GM18867 (cell line): ENCODE results near the gene LRP6.
"Not testable (repeated sequence)": the region's sequence is repeated elsewhere in the genome, so short reads cannot be mapped to it uniquely, and the experiment has no call there.

ENCODE experiments used
- ATAC-seq: cut with Tn5 transposase; IDR thresholded peaks from one replicate; pipeline ENCODE4 v1.9.1; 2021; ENCODE audit warnings: mild to moderate bottlenecking, moderate library complexity; ENCODE audit not compliant: unreplicated experiment

LRP6 gene

GRCh38 chr12:12127304-12127703, 139.5 kb downstream of the LRP6 start:
- no peak for ATAC-seq

DNA sequence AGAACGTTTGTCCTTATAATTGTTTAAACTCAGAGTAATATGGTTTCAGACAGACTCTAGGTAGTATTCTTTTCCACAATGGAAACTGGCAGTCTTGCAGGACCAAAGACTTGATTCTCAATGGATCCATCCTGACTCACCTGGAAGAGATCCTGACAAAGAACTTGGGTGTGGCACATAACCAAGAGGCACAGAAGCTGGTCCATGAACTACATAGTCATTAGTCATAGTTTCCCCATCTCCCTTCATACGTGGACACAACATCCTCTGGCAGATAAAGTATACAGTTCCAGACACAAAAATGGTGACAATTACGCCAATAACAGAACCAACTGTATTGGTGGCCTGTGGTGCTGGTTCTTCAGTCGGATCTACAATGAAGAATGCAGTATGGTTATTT, 140.3 kb downstream of the LRP6 start:
- no peak for ATAC-seq

GRCh38 chr12:12123036-12123604, 143.7 kb downstream of the LRP6 start:
- no peak for ATAC-seq

- no peak for ATAC-seq
These were observed 145.8 kb downstream of the LRP6 start for GRCh38 chr12:12121061-12121460.

DNA sequence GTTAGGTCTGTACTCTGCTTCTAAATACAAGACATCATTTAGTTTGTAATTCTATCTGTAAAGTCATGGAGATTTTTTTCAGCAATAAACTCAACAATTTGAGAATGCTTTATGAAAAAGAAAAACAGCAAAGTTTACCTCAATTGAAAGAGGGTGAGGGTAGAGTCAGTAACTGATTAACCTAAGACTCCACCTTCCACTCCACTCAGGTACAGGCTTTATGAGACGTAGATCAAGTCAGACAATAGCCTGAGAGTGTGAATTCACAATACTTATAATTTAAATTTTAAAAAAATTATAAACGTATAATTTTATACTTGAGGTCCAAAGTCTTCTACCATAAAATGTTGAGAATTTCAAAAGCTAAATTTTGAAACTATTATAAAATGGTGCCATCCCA, 150.2 kb downstream of the LRP6 start:
- no peak for ATAC-seq

GRCh38 chr12:12115514-12115913, 151.3 kb downstream of the LRP6 start:
- no peak for ATAC-seq

GRCh38 chr12:12110923-12111555, 155.8 kb downstream of the LRP6 start:
- ATAC-seq: not testable (repeated sequence)

DNA sequence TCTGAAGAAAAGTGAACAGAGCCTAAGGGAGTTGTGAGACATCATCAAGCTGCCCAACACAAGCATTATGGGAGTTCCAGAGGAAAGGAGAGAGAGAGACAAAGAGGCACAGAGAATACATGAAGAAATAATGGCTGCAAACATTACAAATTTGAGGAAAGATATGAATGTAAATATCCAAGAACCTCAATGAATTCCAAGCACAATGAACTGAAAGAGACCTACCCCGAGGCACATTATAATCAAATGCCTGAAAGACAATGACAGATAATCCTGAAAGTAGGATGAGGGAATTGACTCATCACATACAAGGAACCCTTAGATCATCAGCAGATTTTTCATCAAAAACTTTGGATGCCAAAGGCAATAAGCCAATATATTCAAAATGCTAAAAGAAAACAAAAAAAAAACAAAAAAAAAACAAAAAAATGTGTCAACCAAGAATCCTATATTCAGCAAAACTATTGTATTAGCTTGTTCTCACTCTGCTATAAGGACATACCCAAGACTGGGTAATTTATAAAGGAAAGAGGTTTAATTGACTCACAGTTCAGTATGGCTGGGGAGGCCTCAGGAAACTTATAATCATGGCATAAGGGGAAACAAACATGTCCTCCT, 158.3 kb downstream of the LRP6 start:
- ATAC-seq: no peak

DNA sequence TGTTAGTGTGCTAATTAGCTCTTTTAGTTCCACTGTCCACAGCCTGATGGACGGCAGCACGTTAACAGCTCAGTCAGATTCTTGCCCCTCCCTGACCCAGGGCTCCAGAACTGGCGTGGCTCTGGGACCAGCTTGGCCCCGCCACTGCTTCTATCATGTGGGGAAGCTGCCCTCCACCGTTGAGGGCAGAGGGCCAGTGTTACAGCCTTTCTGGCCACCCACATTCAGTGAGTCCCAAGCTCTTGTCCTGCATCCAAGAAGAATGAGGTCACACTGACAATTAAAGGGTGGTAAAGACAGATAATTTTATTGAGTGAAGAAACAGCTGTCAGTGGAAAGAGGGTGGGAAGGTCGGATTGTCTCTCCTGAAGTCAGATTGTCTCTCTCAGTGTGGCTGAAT, 159.2 kb downstream of the LRP6 start:
- ATAC-seq: no peak

DNA sequence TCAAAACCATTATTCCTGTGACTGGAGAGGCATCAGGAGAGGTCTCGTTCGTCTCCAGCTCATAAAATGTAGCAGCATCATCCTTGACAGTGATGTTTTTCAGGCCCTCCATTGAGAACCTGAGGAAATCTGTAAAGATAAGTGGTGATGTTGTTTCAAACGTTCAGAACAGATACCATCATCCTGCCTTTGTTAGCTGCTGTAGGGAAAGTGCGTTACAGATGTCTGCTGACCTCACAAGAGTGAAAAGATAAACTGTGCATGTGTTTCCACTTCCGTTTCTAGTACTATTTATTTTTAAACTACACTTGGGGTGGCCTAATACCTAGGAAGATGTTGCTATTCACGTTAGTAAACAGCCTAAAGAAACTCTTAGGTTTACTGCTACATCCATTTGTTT, 167.7 kb downstream of the LRP6 start:
- no peak for ATAC-seq

DNA sequence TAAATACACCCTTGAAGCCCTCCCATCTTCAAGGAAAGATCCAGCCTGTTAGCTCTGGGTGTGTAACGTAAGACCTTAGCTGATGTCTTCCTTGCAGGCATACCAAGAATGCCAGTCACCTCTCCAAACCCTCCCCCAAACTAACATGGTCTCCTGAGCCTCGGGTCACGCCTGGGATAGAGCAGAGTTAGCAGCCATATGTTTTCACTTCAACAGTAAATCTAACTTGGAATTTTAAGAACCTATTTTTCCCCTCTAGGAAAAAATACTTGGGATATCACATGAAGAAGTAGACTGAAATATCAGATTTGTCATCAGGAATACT, 168.2 kb downstream of the LRP6 start:
- ATAC-seq: no peak

- ATAC-seq: no peak
These were observed 168.8 kb downstream of the LRP6 start for GRCh38 chr12:12097891-12098690.

DNA sequence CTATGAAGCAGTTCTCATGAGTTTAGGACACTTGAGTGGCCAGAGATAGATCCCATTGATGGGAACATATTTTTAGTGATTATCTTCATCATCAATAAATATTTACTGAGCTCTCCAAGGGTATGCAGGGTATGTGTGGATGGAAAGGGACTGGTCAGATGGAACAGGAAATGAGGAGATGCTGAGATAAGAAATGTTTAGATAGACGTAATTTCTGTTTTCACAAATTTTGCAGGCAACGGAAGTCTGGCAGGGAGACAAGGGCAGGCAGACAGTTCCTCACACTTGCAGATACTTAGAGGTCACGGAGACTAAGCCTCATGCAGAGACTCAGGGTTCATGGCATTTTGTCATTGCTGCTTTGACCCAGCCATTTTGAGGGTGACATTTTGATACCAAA, 171.8 kb downstream of the LRP6 start:
- ATAC-seq: no peak

DNA sequence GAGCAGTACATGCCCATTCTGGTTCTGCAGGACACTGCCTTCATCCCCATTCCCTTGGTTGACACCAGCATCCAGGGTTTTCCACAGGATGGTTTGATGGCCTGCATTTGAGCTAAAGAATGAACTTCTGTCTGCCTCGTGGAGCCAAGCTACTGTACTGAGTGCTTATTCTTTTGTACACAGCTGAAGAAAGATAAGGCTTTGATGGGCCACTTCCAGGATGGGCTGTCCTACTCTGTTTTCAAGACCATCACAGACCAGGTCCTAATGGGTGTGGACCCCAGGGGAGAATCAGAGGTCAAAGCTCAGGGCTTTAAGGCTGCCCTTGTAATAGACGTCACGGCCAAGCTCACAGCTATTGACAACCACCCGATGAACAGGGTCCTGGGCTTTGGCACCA, 172.4 kb downstream of the LRP6 start:
- ATAC-seq: no peak

- no peak for ATAC-seq
These were observed 174.7 kb downstream of the LRP6 start for GRCh38 chr12:12091977-12092663.

- no peak for ATAC-seq
These were observed 175.8 kb downstream of the LRP6 start for GRCh38 chr12:12091071-12091470.

- no peak for ATAC-seq
These were observed 178.1 kb downstream of the LRP6 start for GRCh38 chr12:12088761-12089160.

GRCh38 chr12:12088147-12088546, 178.7 kb downstream of the LRP6 start:
- ATAC-seq: no peak

GRCh38 chr12:12087693-12088034, 179.2 kb downstream of the LRP6 start:
- no peak for ATAC-seq

GRCh38 chr12:12086973-12087692, 179.7 kb downstream of the LRP6 start:
- no peak for ATAC-seq

DNA sequence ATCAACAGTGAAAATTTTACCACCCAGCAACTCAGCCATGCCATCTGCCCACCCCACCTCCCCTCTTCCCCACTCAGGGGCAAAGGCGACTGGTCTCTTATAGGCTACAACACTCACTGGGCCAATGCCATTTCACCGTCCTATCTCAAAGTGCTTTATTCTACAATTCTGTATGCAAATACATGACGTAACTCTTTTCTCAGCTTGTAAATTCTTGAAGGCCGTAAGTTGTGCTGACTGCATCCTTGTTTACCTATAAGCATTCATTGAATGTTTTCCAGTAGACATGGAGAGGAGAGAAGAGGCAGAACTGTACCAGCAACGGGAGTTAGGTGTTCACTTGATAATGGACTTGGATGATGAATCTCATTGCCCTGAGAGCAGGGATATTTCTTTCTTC, 180.5 kb downstream of the LRP6 start:
- ATAC-seq: no peak
